ENCODE measurements around the gene METTL25B.

METTL25B gene

GRCh38 chr1:156725683-156726280 lies 2.5 kb upstream of the METTL25B start:
- in situ Hi-C loops (cut with MboI; ENCODE audit: low sequenced_read_pairs) = no loop called here

- in situ Hi-C loops (cut with MboI; ENCODE audit: low sequenced_read_pairs) = no loop called here
Observed at GRCh38 chr1:156726549-156727226, 1.6 kb upstream of the METTL25B start.

- in situ Hi-C loops (cut with MboI; ENCODE audit: low sequenced_read_pairs) = no loop called here
Observed at GRCh38 chr1:156727492-156727891, 777 bp upstream of the METTL25B start.

GRCh38 chr1:156728599-156729462 lies 562 bp downstream of the METTL25B start, which contains the start of gene ISG20L2:
Gene ISG20L2 (minus strand): TSS chr1:156728766. CDS start chr1:156727652, 1,114 bp downstream.
- in situ Hi-C loops (cut with MboI; ENCODE audit: low sequenced_read_pairs) = no loop called here

DNA sequence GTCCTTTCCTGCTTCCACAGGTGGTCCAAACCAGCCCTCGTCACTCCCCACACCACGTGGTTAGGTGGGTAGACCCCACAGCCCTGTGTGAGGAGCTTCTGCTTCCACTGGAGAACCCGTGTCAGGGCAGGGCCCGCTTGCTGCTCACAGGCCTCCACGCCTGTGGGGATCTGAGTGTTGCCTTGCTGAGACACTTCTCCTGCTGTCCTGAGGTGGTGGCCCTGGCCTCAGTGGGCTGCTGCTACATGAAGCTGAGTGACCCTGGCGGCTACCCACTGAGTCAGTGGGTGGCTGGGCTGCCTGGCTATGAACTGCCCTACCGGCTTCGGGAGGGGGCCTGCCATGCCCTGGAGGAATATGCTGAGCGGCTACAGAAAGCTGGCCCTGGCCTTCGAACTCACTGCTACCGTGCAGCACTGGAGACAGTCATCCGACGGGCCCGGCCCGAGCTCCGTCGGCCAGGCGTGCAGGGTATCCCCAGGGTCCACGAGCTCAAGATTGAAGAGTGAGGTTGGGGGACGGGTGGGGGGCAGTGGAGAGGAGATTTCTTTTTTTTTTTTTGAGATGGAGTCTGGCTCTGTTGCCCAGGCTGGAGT lies 5.8 kb downstream of the METTL25B start:
- in situ Hi-C loops (cut with MboI; ENCODE audit: low sequenced_read_pairs) = no loop called here

GRCh38 chr1:156738407-156738806 lies 10.1 kb downstream of the METTL25B start:
- in situ Hi-C loops (cut with MboI; ENCODE audit: low sequenced_read_pairs) = no loop called here

GRCh38 chr1:156738916-156739315 lies 10.6 kb downstream of the METTL25B start:
- in situ Hi-C loops (cut with MboI; ENCODE audit: low sequenced_read_pairs) = no loop called here

DNA sequence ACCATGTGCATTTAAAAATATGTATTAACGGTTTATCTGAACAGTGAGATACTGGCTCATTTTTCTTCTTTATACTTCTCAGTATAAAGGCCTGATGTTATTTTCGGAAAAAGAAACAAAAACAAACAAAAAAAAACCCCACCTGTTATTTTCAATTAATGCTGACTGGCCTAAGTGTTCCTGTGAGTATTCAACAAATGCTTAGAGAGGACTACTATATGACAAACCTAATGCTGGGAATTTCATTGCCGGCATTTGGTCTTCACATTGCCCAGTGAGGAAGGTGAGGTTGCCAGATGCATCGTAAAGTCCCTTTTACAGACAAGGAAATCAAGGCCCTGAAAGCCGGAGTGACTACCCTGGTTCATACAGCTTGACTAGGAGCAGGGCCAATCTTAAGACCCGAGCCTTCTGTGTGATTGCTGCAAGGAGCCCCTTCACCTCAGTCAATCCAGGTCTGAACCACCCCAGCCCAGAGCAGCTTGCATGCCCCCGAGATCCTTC lies 12.0 kb downstream of the METTL25B start:
- in situ Hi-C loops (cut with MboI; ENCODE audit: low sequenced_read_pairs) = no loop called here

DNA sequence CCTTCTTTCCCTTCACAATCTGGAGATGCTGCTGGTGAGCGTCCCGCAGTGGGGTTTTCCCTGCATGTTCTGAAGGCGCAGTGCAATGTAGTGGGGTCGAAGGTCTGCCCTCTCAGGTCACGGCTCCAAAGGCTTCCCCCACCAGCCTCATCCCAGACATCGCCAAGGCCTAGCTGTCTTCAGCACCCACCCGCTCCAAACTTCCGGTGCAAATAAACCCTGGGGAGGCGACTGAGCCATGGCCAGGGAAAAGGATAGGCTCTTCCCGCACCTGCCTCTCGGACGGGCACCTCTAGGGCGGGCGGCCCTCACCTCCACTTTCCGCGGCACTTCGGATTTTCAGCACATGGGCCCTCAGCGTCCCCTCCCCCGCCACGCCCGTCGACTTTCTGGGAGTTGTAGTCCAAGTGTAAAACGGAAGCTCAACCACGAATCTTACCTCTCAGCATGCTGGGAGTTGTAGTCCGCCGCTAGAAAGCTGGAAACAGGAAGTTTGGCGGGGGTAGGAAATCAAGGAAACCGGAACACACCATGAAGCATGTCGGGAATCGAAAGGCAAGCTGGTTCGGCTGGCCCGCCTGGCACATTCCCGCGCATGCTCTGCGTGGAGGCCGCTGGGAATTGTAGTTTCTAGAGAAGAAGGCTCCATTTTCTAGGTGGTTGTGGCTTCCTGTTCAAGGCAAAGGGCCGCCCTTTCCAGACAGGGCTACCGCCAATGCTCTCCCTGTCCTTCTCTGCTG lies 12.6 kb downstream of the METTL25B start, which contains the start of gene MRPL24:
MRPL24 (minus strand) TSS at position 348 of the 740 bp plus-strand sequence. CDS start 2,384 bp downstream, outside the sequence.
- in situ Hi-C loops (cut with MboI; ENCODE audit: low sequenced_read_pairs) = no loop called here

DNA sequence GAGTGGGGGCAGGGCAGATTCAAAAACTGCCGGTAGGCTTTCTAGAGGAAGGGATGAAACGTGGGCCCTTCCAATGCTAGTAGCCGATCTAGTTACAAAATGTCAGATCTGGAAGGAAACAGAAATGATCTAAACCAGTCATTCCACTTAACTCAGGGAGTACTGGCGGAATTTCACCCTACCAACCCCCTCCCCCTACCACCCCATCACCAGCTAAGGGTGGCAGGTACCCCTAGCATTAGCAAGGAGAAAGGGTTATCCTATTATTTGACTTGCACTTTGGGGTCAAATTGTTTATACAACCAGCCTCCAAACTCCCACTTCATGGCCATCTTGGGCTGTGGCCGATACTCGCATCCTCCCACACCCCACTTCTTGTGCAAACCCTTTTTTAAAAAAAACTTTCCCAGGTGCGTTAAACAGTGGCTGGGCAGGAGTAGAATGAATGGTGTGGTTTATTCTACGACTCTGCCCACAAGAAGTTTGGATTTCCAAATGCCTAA lies 13.3 kb downstream of the METTL25B start:
- in situ Hi-C loops (cut with MboI; ENCODE audit: low sequenced_read_pairs) = no loop called here

- in situ Hi-C loops (cut with MboI; ENCODE audit: low sequenced_read_pairs) = no loop called here
Observed at GRCh38 chr1:156742017-156742416, 13.7 kb downstream of the METTL25B start.

DNA sequence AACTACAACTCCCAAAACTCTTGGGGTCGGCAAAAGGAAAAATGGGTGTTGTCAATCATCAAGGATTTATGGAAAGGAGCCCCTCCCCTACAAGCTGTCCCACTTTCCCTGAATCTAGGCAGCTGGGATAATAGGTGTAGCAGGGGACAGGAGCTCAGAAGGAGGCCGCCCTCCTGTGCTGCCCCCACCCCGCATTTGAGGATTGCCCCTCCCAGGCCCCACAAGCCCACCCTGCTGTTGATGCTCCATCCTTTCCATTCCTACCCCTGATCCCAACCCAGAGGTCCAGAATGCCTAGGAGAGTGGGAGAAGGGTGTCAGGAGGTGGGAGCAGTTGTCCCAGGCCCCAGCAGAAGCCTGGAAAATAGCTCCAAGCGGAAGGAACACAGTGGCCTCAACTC lies 14.5 kb downstream of the METTL25B start:
- in situ Hi-C loops (cut with MboI; ENCODE audit: low sequenced_read_pairs) = no loop called here

GRCh38 chr1:156743367-156744302 lies 15.4 kb downstream of the METTL25B start:
- in situ Hi-C loops (cut with MboI; ENCODE audit: low sequenced_read_pairs) = no loop called here

GRCh38 chr1:156744344-156744743 lies 16.1 kb downstream of the METTL25B start:
- in situ Hi-C loops (cut with MboI; ENCODE audit: low sequenced_read_pairs) = no loop called here

- in situ Hi-C loops (cut with MboI; ENCODE audit: low sequenced_read_pairs) = no loop called here
Observed at GRCh38 chr1:156744786-156745419, 16.6 kb downstream of the METTL25B start.

- in situ Hi-C loops (cut with MboI; ENCODE audit: low sequenced_read_pairs) = no loop called here
Observed at GRCh38 chr1:156745881-156746280, 17.6 kb downstream of the METTL25B start.

- in situ Hi-C loops (cut with MboI; ENCODE audit: low sequenced_read_pairs) = no loop called here
Observed at GRCh38 chr1:156746406-156746727, 18.1 kb downstream of the METTL25B start.

DNA sequence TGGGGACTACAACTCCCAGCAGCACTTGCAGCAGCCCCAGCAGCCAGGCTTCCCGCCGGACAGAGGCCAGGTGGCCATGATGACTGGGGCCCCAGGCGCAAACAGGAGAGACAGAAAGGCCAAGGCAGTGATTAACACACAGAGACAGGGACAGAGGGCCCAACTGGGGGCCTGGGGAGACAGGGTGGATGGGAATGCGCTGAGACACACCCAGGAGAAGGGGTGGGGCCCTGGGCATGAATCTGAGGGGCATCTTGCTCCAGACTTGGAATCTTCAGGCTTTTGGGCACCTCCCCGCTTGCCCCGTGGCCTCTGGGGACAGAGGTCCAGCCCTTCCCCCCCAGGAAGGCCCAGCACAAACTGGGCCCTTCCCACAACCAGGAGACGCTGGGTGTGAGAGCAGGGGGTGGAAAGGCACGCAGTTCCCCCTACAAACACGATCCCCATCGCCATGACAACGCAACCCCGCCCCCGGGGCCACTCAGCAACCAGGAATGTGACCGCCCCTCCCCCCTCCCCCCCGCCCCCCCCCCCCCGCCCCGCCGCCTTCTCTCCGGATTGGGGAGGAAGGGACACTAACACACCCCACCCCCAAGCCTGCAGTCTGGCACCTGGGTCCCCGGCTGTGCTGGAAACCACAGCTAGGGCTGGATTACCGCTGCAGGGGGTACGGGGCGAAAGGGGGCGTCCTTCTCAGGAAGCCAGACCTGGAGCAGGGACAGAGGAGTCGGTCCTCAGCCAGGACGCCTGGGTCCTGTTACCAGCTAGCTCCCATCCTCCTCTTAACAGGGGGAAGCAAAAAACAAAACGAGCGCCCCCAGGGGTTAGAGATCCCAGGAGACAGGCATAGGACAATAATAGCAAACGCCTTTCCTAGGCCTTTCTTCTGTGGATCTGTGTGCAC lies 18.7 kb downstream of the METTL25B start:
- in situ Hi-C loops (cut with MboI; ENCODE audit: low sequenced_read_pairs) = no loop called here
